B cell (primary cell): ENCODE measurements around the gene IER3. TPM values are rescaled to one million over a fixed set of nuclear protein-coding genes. Genes with fewer than 3 reads are reported as not detected.
A peak's percentile ranks its signal among the peaks of the same experiment; 100 is the strongest.

ENCODE experiments used
- ATAC-seq: fragments of 200-7000 bp; cut with Tn5 transposase; one replicate; pipeline ENCODE4 v1.10.0; 2021; ENCODE audit warnings: low read depth, mild to moderate bottlenecking, moderate number of reproducible peaks, moderate library complexity
- CTCF ChIA-PET: fragments of 350-600 bp; sonication (Branson Sonifier 250); formaldehyde crosslinking; loops from one replicate; lab custom pipeline; 2021; ENCODE audit warnings: antibody characterized with exemption, inconsistent platforms; lab: Charles Lee
- POLR2A ChIA-PET: fragments of 350-600 bp; sonication (Branson Sonifier 250); formaldehyde crosslinking; loops from one replicate; lab custom pipeline; 2021; ENCODE audit warnings: antibody characterized with exemption; lab: Charles Lee
- DNase-seq: peaks from one replicate; pipeline ENCODE4 v3.0.0; 2013
- H2AFZ ChIP-seq: 2 replicates; pipeline ENCODE4 v1.6.1; 2012; ENCODE audit warnings: mild to moderate bottlenecking, low read depth, low read length; ENCODE audit not compliant: insufficient read depth, poor library complexity, severe bottlenecking
- H3K27ac ChIP-seq, 2 donors: 1 replicate in 1 of 2; 2 replicates in 1 of 2; pipeline ENCODE4 v1.5.1; 2012 to 2013; ENCODE audit warnings: low read length in 2 of 2, mild to moderate bottlenecking in 2 of 2, moderate library complexity in 1 of 2
- H3K27me3 ChIP-seq, 4 experiments: fragments of 200-600 bp in 1 of 4; sonication (generic) in 1 of 4; replicated peaks in 1 of 4; 1 replicate in 2 of 4; 2 replicates in 2 of 4; pipeline versions ENCODE4 v1.6.1 to v1.7.0; 2013 to 2016; ENCODE audit warnings: low read length in 3 of 4, mild to moderate bottlenecking in 2 of 4, mixed read lengths in 1 of 4, moderate library complexity in 1 of 4; ENCODE audit not compliant: insufficient read depth in 4 of 4, control insufficient read depth in 3 of 4; ENCODE audit errors: control extremely low read depth in 1 of 4
- H3K36me3 ChIP-seq, 2 experiments: replicated peaks in 1 of 2; 1 replicate in 1 of 2; 2 replicates in 1 of 2; pipeline versions ENCODE4 v1.6.1 to v1.7.1; 2013; ENCODE audit warnings: low read length in 1 of 2; ENCODE audit not compliant: insufficient read depth in 2 of 2, control insufficient read depth in 1 of 2; ENCODE audit errors: control extremely low read depth in 1 of 2, extremely low read depth in 1 of 2
- H3K4me1 ChIP-seq, 2 donors: fragments of 200-600 bp in 1 of 2; sonication (generic) in 1 of 2; 1 replicate in 1 of 2; 2 replicates in 1 of 2; pipeline versions ENCODE4 v1.5.1 to v1.6.1; 2013 to 2017; ENCODE audit warnings: low read length in 2 of 2; ENCODE audit not compliant: control insufficient read depth in 2 of 2, insufficient read depth in 2 of 2
- H3K4me2 ChIP-seq: replicated peaks from 2 replicates; pipeline ENCODE3; 2012; ENCODE audit warnings: mild to moderate bottlenecking, low read depth, low read length; ENCODE audit not compliant: poor library complexity, severe bottlenecking
- H3K4me3 ChIP-seq, 5 experiments: fragments of 200-600 bp in 1 of 5; sonication (generic) in 1 of 5; 1 replicate in 3 of 5; 2 replicates in 2 of 5; pipeline versions ENCODE4 v1.5.1 to v1.7.0; 2011 to 2016; ENCODE audit warnings: low read length in 4 of 5, mild to moderate bottlenecking in 4 of 5, low read depth in 2 of 5, control low read depth in 1 of 5, moderate library complexity in 1 of 5; ENCODE audit not compliant: insufficient read depth in 1 of 5; ENCODE audit errors: control extremely low read depth in 1 of 5, extremely low read depth in 1 of 5
- H3K79me2 ChIP-seq: fragments of 200-600 bp; sonication (generic); one replicate; pipeline ENCODE4 v1.6.0; 2016; ENCODE audit warnings: low read length; ENCODE audit not compliant: control insufficient read depth, insufficient read depth
- H3K9ac ChIP-seq: fragments of 200-600 bp; sonication (generic); 2 replicates; pipeline ENCODE4 v1.6.1; 2017; ENCODE audit warnings: mild to moderate bottlenecking, low read length, moderate library complexity
- H3K9me3 ChIP-seq, 3 donors: one replicate each; pipeline versions ENCODE4 v1.6.1 to v1.7.1; 2013; ENCODE audit warnings: low read length in 2 of 3; ENCODE audit not compliant: control insufficient read depth in 2 of 3, insufficient read depth in 1 of 3; ENCODE audit errors: control extremely low read depth in 1 of 3
- H4K20me1 ChIP-seq: 2 replicates; pipeline ENCODE4 v1.6.0; 2012; ENCODE audit warnings: mild to moderate bottlenecking, low read length; ENCODE audit not compliant: insufficient read depth, control insufficient read depth, poor library complexity, severe bottlenecking
- H3K27ac Mint-ChIP-seq: one replicate; pipeline ENCODE4 v1.8.0; 2021; ENCODE audit warnings: mixed read lengths
- H3K27me3 Mint-ChIP-seq: one replicate; pipeline ENCODE4 v1.8.0; 2021; ENCODE audit warnings: mixed read lengths
- H3K4me1 Mint-ChIP-seq: one replicate; pipeline ENCODE4 v1.8.0; 2021; ENCODE audit warnings: mixed read lengths
- H3K4me3 Mint-ChIP-seq: one replicate; pipeline ENCODE4 v1.8.0; 2021; ENCODE audit warnings: mixed read lengths
- H3K9me3 Mint-ChIP-seq: one replicate; pipeline ENCODE4 v1.8.0; 2022; ENCODE audit warnings: mixed read lengths; ENCODE audit not compliant: insufficient read depth
- EZH2 ChIP-seq: IDR thresholded peaks from 2 replicates; pipeline ENCODE4 v1.6.1; 2012; ENCODE audit warnings: borderline replicate concordance, low read depth, mild to moderate bottlenecking, moderate library complexity, low read length; ENCODE audit not compliant: insufficient read depth, poor library complexity, severe bottlenecking
- WGBS: methylation state at CpG from one replicate; pipeline ENCODE4 v1.1.5; 2013; ENCODE audit warnings: missing lambda C conversion rate; ENCODE audit not compliant: insufficient coverage; 5-methylcytosine and 5-hydroxymethylcytosine counted together
- intact Hi-C: fragments of 100-400 bp; cut with micrococcal nuclease; formaldehyde crosslinking; loops from one replicate; pipeline ENCODE4 v1.10.0; 2022
- polyA plus RNA-seq: library from polyadenylated mRNA; depleted of rRNA; stranded (reverse); fragments of >200 nt; gene quantifications from 2 replicates; pipeline ENCODE4 v1.2.3, GENCODE V29; 2012
- total RNA-seq, 2 donors: library from RNA; stranded (reverse); fragments of 120-200 nt in 1 of 2; gene quantifications; 1 replicate in 1 of 2; 2 replicates in 1 of 2; pipeline versions ENCODE4 v1.2.3 to v1.2.4, GENCODE V29; 2013 to 2022
- TF ChIP-seq, protein P1 (sequence below): fragments of 200-600 bp; IDR thresholded peaks from one replicate; pipeline ENCODE4 v1.8.0; 2022; ENCODE audit warnings: antibody characterized with exemption, mild to moderate bottlenecking

IER3 gene
- total and polyA plus RNA-seq, 2 donors (not counting 1 experiment from before 2014, with no cell fraction given) = 3.7 to 4.2 TPM

GRCh38 chr6:30741789-30742315 is 2.5 kb downstream of the IER3 start:
- ChIA-PET CTCF (interaction anchor here (0.7 to 4.4 kb wide), 7 partner anchors 8 to 203 kb away, joined by 3 to 23 read pairs (median 4); no protein-coding TSS in a partner anchor), POLR2A (interaction anchor here (0.9 to 1.2 kb wide), 2 partner anchors 20 to 246 kb away, joined by 3 read pairs; no protein-coding TSS in a partner anchor)
- DNase-seq (peak; percentile 34), ATAC-seq (no peak)
- peaks cover 25 to 41% of the 10 kb centered on the region in 2 donors for H3K4me1 ChIP-seq
- no peaks in the 10 kb centered on the region for H3K9me3 Mint-ChIP-seq
- peaks cover 53% of the 10 kb centered on the region for H3K4me1 Mint-ChIP-seq
- H4K20me1 ChIP-seq = no peaks in the 10 kb centered on the region
- no peaks in the 10 kb centered on the region for H3K9me3 ChIP-seq
- peak overlapping the region; percentile 92 for H3K4me2 ChIP-seq
- H3K79me2 ChIP-seq = peaks cover 4% of the 10 kb centered on the region
- intact Hi-C loops = loop anchor here (1.0 to 10.0 kb wide), 4 partner anchors 20 to 170 kb away; partner anchors contain the start of genes ABCF1 and VARS2
- no peak for TF ChIP-seq EZH2
- H3K27ac ChIP-seq = peak overlapping the region in 1 of 2 donors; percentile 61
- peak overlapping the region; percentile 87 for H3K4me3 Mint-ChIP-seq
- no peaks in the 10 kb centered on the region for H3K27me3 Mint-ChIP-seq
- peak overlapping the region; percentile 56 to 82 (median 63) for H3K4me3 ChIP-seq
- no peaks in the 10 kb centered on the region for H3K27me3 ChIP-seq
- H2AFZ ChIP-seq = peak overlapping the region; percentile 80
- peak overlapping the region; percentile 77 for H3K27ac Mint-ChIP-seq
- WGBS = 16% methylated on average over 13 of the region's 13 CpGs
- peak overlapping the region; percentile 70 for H3K9ac ChIP-seq
- peaks cover 0 to 9% of the 10 kb centered on the region in 2 experiments for H3K36me3 ChIP-seq

DNA sequence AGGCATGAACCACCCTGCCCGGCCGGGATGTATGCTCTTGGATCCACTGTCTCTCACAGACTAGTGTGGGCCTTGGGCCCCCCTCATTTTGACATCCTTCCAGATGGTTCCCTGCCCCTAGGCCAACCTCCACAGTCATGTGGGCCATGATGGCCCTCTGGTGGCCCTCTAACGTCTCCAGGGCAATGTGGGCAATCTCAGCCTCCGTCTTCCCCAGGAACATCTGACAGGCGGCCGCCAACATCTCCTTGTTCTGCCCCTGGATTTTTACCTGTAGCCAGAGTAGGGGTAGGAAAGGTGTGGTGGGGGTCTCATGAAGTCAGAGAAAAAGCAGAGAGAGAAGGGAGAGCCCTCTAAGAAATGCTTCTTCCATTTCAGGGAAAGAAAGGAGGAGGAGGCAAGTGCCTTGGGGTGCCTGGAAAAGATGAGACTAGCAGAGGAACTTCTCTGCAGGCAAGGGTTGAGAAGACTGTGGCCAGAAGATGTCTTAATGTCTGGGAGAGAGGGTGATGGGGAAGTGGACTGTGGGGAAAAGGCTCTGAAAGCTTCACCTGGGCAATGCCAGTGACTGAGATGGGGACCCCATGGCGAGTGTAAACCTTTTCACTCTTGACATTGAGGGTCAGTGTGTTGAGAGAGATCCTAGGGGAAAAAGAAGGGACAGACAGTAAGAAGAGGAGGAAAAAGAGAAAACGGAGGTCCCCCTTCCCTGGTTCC is 3.1 kb downstream of the IER3 start:
- Mint-ChIP-seq H3K4me1 (peaks cover 58% of the 10 kb centered on the region), H3K4me3 (peak overlapping the region; percentile 87), H3K27ac (peak overlapping the region; percentile 77), H3K27me3 (no peaks in the 10 kb centered on the region), H3K9me3 (no peaks in the 10 kb centered on the region)
- Histone ChIP-seq H3K79me2 (peaks cover 4% of the 10 kb centered on the region), H3K4me2 (peak overlapping the region; percentile 92), H3K27me3 (no peaks in the 10 kb centered on the region), H3K36me3 (peaks cover 0 to 9% of the 10 kb centered on the region in 2 experiments), H3K9me3 (no peaks in the 10 kb centered on the region), H3K4me3 (peak overlapping the region in 2 of 5 experiments; percentile 76 to 82), H3K27ac (no peak overlapping the region), H3K9ac (no peak overlapping the region), H4K20me1 (no peaks in the 10 kb centered on the region), H3K4me1 (peaks cover 30 to 48% of the 10 kb centered on the region in 2 donors), H2AFZ (peak overlapping the region; percentile 80)
- ChIA-PET POLR2A (interaction anchor here (0.9 to 1.2 kb wide), 2 partner anchors 19 to 245 kb away, joined by 3 read pairs; no protein-coding TSS in a partner anchor), CTCF (interaction anchor here (0.7 to 4.4 kb wide), 7 partner anchors 11 to 196 kb away, joined by 3 to 23 read pairs (median 5); no protein-coding TSS in a partner anchor)
- ATAC-seq = no peak
- no peak for DNase-seq
- 93% methylated on average over 6 of the region's 8 CpGs for WGBS
- no peak for TF ChIP-seq EZH2
- TF ChIP-seq, protein P1, sequence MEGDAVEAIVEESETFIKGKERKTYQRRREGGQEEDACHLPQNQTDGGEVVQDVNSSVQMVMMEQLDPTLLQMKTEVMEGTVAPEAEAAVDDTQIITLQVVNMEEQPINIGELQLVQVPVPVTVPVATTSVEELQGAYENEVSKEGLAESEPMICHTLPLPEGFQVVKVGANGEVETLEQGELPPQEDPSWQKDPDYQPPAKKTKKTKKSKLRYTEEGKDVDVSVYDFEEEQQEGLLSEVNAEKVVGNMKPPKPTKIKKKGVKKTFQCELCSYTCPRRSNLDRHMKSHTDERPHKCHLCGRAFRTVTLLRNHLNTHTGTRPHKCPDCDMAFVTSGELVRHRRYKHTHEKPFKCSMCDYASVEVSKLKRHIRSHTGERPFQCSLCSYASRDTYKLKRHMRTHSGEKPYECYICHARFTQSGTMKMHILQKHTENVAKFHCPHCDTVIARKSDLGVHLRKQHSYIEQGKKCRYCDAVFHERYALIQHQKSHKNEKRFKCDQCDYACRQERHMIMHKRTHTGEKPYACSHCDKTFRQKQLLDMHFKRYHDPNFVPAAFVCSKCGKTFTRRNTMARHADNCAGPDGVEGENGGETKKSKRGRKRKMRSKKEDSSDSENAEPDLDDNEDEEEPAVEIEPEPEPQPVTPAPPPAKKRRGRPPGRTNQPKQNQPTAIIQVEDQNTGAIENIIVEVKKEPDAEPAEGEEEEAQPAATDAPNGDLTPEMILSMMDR = no peak
- intact Hi-C loops = loop anchor here (5.0 to 10.0 kb wide), 3 partner anchors 54 to 171 kb away; partner anchors contain the start of genes ABCF1 and VARS2
